22Rv1 (cell line): ENCODE measurements around the gene PNMA1.

Experiments
- CTCF ChIP-seq: fragments of 450-650 bp; IDR thresholded peaks from 2 replicates; pipeline ENCODE4 v1.5.1; 2017; ENCODE audit warnings: mild to moderate bottlenecking
- ZFX ChIP-seq: fragments of 450-650 bp; IDR thresholded peaks from 2 replicates; pipeline ENCODE4 v1.6.1; 2017; ENCODE audit warnings: antibody characterized with exemption, borderline replicate concordance

GRCh38 chr14:73695997-73696396 is 18.2 kb downstream of the PNMA1 start:
- no peak for TF ChIP-seq CTCF
- TF ChIP-seq ZFX, result no peak
